HG03378 (cell line): ENCODE results near the gene ZNF566.

Source experiments
- ATAC-seq: cut with Tn5 transposase; IDR thresholded peaks from one replicate; pipeline ENCODE4 v1.9.1; 2021; ENCODE audit warnings: mild to moderate bottlenecking, moderate library complexity; ENCODE audit not compliant: unreplicated experiment

The ZNF566 gene

GRCh38 chr19:36449059-36449670 is 40.2 kb downstream of the ZNF566 start:
- no peak for ATAC-seq

GRCh38 chr19:36441339-36441738 is 48.0 kb downstream of the ZNF566 start:
- no peak for ATAC-seq

GRCh38 chr19:36436531-36436930 is 52.8 kb downstream of the ZNF566 start:
- ATAC-seq, result no peak

GRCh38 chr19:36423925-36424324 is 65.4 kb downstream of the ZNF566 start:
- ATAC-seq, result no peak

GRCh38 chr19:36421749-36422481 is 67.4 kb downstream of the ZNF566 start:
- no peak for ATAC-seq

- ATAC-seq, result no peak
Observed at GRCh38 chr19:36420961-36421748, 68.2 kb downstream of the ZNF566 start.

GRCh38 chr19:36418287-36419001 is 70.9 kb downstream of the ZNF566 start, which contains the start of gene ZFP82:
Gene ZFP82, minus strand, starts transcription at chr19:36418644. Its CDS starts 8,855 bp downstream, at chr19:36409789.
- ATAC-seq, result peak; percentile 53

GRCh38 chr19:36417752-36418286 is 71.5 kb downstream of the ZNF566 start:
- no peak for ATAC-seq

GRCh38 chr19:36409841-36410240 is 79.5 kb downstream of the ZNF566 start:
- ATAC-seq, result no peak

GRCh38 chr19:36408101-36408500 is 81.3 kb downstream of the ZNF566 start:
- ATAC-seq, result no peak

- no peak for ATAC-seq
Observed at GRCh38 chr19:36404498-36404897, 84.9 kb downstream of the ZNF566 start.

- ATAC-seq, result no peak
Observed at GRCh38 chr19:36401475-36401874, 87.9 kb downstream of the ZNF566 start.

GRCh38 chr19:36398571-36398970 is 90.8 kb downstream of the ZNF566 start:
- ATAC-seq, result no peak
